ENCODE results near the gene ROM1.
A peak's percentile ranks its signal among the peaks of the same experiment; 100 is the strongest.
"Not testable (repeated sequence)": the region's sequence is repeated elsewhere in the genome, so short reads cannot be mapped to it uniquely, and the experiment has no call there.

ROM1 gene, protein sequence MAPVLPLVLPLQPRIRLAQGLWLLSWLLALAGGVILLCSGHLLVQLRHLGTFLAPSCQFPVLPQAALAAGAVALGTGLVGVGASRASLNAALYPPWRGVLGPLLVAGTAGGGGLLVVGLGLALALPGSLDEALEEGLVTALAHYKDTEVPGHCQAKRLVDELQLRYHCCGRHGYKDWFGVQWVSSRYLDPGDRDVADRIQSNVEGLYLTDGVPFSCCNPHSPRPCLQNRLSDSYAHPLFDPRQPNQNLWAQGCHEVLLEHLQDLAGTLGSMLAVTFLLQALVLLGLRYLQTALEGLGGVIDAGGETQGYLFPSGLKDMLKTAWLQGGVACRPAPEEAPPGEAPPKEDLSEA

GRCh38 chr11:62612366-62613290 is at the start of gene ROM1, which contains the start of gene EML3:
ROM1 (plus strand) TSS chr11:62613257; CDS start chr11:62613282, 25 bp downstream.
EML3 (minus strand) TSS chr11:62612775; CDS start chr11:62612457, 318 bp downstream.
- peak; percentile 75 for DNase-seq

DNA sequence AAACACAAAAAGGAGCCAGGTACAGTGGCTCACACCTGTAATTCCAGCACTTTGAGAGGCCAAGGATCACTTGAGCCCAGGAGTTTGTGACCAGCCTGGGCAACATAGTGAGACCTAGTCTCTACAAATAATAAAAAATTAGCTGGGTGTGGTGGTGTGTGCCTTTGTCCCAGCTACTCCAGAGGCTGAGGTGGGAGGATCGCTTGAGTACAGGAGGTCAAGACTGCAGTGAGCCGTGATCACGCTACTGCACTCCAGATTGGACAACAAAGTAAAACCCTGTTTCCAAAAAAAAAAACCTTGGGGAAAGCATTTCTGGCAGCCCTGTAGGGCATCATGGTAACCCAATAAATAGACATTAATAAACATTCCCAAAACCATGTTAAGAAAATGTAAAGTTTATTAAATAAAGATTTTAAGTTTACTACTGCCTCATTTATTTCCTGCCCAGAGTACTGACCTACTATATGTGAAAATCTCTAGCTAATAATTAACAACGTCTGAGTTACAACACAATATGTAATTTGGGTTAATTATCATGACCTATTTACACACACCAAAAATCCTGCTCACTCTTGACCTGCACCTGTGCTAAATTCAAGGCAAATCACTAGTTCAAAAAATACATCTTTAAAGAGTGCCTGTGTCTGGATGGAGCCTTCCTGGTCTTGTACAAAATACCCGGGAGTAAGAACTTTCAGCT is 47.8 kb upstream of the ROM1 start:
- DNase-seq = no peak

DNA sequence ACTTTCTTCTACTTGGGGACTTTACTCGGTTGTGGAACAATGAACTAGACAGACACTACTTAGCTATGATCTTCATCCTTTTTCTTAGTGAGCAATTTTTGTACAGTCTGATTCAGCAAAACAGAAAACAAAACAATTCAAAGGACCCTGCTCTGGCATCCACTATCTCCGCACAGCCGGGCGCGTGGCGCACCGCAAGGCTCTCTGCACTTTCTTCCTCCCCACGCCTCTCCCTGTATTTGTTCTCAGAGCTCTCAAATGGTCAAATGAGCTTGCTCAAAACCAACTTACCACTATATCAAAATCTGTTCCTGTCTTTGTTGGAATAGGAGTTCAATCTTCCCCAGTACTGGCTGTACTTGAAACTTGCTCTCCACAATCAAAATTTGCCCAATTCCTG is 46.8 kb upstream of the ROM1 start:
- no peak for DNase-seq

DNA sequence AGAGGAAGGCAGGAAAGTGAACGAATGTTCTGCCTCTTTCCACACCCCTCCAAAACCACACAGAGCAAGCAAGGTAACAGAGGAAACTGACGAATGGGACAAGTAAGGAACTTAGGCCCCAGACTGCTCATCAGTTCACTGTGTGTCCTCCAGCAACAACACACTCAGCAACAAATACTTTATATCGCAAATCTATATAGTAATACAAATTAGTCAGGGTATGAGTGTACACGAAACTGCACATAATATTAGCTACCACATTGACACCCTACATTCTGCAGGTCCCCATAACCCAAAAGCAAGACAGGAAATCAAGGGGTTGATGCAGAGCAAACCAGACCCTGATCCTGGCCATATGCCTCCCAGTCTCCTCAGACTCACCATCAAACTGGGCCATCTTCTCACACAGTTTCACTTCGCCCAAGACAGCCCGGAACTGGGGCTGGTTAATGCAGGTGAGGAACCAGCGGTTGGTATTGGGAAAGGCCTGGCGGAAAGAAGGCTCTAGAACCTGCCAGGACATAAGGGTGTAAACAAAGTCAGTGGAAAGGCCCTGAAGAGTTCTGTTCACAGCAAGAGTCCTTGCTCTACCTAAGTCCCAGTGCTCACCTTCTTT is 45.9 kb upstream of the ROM1 start:
- DNase-seq = no peak

GRCh38 chr11:62569611-62570010 is 43.4 kb upstream of the ROM1 start:
- no peak for DNase-seq

DNA sequence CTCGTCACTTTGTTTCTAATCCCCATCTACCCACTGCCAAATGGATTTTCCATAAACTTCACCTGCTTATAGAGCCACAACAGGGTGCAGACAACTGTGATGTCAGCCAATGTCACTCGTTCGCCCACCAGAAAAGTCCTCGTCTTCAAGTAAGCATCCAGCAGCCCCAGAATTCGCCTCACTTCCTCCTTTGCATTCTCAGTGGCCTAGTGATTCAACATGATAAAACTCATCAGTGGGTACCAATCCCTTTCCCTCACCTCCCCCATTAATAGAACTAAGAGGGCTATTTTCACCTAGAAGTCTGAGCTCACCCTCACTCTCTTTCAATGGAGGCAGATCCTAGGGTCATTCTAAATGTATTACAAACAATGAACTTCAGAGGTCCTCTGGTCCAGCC is 42.2 kb upstream of the ROM1 start:
- not testable (repeated sequence) for DNase-seq

- not testable (repeated sequence) for DNase-seq
Observed at GRCh38 chr11:62571493-62571892, 41.6 kb upstream of the ROM1 start.

DNA sequence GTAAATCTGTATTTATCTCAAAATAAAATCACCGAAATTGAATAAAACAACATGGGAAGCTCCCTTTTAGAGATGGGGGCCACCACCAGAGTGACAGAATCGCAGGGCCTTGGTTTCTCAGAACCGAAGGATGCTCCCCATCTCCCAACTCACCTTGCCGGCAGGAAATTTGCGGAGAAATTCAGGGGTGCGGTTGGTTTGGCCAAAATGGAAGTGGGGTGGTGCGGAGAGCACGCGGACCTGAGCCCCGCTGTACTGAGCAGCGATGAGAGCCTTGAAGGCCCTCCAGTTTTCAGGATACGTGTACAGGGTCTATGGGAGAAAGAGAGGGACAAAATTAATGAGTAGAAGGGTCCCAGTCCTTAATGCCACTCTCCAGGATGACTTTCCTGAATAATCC is 40.6 kb upstream of the ROM1 start:
- DNase-seq = no peak

DNA sequence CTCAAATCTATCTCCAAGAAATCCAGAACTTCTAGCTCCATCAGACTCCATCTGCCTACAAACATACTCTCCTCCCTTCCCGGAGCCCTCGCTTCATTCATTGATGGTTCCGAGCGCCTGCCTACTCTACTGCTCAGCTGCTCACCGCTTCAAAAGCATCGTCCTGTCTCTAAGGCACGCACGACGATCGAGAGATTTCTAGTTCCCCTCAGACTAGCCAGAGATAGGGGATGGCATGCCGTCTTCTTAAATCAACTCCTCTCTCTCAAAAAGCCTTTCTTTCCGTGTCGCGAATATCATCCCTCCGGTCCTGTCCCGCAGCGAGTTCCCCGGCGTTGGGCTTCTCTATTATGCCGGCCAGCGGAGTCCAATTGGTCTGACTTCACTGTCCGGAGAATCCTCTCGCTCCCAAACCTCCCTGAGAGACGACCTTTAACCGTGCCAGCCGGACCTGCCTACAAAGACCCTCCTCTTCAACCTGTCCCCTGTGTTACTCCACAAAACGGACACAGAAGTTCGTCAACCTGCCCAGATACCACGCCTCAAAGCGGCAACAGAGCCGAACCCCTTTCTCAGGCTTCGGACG is 40.0 kb upstream of the ROM1 start:
- peak; percentile 47 for DNase-seq

DNA sequence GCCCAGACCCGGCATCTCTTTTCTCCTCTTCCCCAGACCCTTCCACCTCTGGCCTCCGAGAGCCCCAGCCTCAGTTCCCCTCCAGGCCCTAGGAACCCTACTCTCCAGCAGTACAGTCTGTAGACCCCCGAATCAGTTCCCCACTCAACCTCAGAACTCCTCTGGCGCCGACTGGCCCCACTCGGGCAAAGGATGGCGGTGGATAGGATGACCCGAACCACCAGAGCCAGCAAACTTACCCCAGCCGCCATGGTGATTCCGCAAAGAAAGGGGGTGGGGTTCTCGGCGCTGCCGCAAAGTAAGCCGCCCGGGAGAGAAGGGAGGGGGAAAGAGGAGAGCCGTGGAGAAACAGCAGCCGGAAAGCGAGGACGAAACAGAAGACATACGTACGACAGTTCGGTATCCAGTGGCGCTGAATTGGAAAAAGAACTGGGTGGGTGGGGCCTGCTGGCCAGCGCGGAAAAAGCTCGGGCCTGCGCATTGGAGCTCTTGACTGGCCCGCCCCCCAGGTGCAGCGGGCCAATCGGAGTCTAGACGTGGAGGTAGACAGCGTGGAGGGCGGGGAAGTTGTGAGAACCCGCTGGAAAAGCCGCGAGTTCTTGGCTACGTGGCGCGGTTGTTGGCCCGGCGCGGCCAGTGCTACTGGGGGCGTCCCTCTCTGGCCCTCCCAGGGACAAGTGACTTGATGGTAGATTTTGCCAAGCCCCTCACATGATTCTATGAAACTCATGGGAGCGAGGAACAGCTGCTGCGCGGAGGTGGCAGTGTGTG is 39.3 kb upstream of the ROM1 start, which contains the start of gene EEF1G:
TSS of gene EEF1G (minus strand) at position 300 of the 771 bp plus-strand sequence. CDS start at position 251, 49 bp downstream.
- DNase-seq = peak; percentile 100

DNA sequence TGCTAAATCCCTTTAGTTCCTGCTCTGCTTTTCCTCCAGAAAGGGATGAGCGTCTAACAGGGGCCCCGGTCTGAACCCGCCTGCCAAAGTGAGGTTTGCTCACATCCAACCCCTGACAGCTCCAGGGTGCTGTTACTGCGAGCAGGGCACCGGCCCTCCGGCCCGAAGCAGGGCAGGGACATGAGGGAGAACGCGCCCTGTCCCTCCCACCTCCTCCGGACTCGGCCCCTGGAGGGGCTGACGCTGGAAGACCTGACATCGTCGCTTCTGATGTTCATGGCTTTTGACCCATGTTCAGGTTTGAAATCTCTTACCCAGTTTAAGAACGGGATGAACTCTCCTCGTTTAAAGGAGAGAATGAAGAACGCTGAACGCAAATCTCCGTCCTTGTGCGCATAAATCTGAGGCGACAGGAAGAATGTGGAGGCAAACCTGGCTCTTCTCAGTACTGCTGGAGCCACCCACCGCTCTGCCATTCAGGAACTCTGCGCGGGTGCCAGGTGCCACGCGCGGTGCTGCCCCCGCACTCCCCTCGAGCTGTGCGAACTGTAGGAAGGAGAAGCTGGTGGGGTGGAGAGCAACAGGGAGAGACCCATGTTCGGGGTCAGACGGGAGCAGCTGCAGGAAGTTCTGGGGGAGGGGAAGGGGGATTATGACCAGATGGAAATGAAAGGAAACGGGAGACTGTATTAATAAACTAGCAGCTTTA is 38.5 kb upstream of the ROM1 start:
- peak; percentile 65 for DNase-seq

- peak; percentile 65 for DNase-seq
Observed at GRCh38 chr11:62575156-62575555, 37.9 kb upstream of the ROM1 start.

GRCh38 chr11:62575837-62576236 is 37.2 kb upstream of the ROM1 start:
- no peak for DNase-seq

DNA sequence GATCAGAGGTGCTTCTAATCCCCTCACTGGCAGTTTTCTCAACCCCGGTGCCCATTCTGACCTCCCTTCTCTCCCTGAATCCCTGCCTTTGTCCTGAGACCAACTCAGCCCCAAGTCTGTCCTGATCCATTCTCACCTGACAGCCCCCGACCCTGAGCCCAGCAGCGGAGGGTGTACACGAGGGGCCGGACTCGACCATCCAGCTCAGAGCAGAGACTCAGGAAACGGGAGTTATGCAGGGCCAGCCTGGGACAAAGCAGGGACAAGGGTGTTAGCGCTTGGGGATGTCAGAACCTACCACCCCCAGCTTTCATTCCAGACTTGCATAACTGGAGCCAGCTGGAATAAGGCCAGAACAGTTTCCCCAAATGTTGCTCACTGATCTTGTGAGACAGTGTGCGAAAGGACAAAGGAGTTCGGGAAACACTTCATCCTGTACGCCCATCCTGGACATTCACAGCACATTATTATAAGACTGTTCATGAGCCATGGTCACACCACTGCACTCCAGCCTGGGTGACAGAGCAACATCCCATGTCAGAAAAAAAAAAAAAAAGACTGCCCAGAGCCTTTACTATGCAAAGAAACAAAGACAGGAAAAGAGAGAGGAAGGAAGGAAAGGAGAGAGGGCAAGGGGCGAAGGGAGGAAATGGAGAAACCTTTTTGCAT is 35.9 kb upstream of the ROM1 start:
- DNase-seq = no peak

DNA sequence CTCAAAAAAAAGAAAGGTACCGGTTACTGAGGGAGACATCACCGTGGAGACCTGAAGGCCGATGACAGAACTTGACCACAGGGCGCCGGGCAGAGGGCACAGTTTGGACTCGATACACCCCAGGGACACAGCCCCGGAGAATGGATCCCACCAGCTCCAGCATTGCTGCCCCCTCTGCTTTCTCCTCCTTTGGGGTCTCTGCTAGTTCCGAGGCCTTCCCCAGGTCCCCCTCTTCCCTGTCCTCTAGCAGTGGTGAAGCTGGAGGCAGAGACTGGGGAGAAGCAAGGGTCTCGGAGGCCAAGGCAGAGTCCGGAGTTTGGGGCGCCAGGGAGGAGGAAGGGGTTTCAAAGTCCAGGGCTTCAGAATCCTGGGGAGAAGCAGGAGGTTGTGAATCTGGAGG is 34.5 kb upstream of the ROM1 start:
- DNase-seq = no peak

DNA sequence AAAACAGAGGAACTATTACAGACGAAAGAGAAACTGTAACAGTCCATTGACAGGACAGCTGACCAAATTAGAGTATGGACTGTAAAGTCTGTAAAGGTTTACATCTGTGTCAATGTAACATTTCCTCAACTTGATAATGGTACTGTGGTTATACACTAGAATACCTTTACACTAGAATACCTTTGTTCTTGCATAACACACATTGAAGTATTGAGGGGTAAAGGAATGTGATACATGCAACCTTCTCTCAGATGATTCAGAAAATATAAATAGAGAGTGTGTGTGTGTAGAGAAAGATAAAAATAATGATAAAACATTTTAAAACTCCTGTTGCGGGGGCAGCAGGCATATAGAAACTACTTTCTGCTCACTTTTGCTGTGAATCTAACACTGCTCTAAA is 33.8 kb upstream of the ROM1 start:
- DNase-seq = no peak

DNA sequence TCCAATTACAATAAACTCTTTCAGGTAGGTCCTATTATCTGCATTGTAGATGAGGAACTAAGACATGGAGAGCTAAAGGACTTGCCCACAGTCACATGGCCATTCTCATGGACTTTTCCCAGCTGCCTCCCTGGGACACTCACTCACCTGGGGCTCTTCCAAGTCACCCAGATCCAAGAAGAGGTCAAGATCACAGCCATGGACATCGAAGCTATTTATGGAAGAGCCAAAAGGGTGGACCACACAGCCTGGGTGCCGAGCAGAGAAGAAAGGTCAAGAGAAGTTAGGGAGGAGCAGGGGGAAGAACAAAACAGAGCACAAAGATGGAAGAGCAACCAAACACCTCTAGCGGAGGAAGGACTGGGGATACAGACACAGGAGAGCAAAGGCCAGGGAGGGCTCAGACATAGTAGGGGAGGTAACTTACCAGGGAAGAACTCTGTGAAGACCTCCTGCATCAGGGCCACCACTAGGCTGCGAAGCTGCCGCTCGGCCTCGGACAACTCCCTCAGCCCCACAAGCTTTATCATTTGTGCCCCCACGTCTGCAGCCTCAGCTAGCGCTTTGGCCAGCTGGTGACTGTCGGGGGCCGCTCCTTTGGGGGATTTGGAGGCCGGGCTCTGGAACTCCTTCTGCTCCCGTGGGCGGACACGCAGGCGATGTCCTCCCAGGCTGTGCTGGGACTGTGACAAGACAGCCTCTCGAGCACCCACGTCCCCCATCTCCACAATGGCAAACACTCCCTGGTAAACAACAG is 31.9 kb upstream of the ROM1 start:
- no peak for DNase-seq

GRCh38 chr11:62581735-62582134 is 31.3 kb upstream of the ROM1 start:
- DNase-seq = not testable (repeated sequence)

DNA sequence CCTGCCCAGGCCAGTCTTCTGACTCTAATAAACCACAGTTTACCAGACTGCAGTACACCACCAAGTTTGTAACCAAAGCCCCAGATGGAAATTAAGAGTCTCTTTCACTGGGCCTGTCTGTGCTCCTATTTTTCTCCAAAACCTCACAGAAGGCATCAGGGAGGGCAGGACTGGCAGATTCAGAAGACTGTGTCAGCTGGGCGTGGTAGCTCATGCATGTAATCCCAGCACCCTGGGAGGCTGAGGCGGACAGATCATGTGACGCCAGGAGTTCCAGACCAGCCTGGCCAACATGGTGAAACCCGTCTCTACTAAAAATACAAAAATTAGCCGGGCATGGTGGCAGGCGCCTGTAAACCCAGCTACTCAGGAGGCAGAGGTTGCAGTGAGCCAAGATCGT is 27.7 kb upstream of the ROM1 start:
- DNase-seq = not testable (repeated sequence)
